GM18511 (cell line): ENCODE data around the gene HOXB1.

Source experiments
- ATAC-seq: cut with Tn5 transposase; IDR thresholded peaks from one replicate; pipeline ENCODE4 v1.9.1; 2021; ENCODE audit warnings: mild to moderate bottlenecking, moderate library complexity; ENCODE audit not compliant: unreplicated experiment

HOXB1 gene

GRCh38 chr17:48530887-48531272, at the start of gene HOXB1:
TSS of gene HOXB1 (minus strand) at chr17:48531011. CDS start at chr17:48530904, 107 bp downstream.
- no peak for ATAC-seq

- no peak for ATAC-seq
These were observed 49.1 kb upstream of the HOXB1 start for GRCh38 chr17:48579760-48580554.

- no peak for ATAC-seq
These were observed 48.6 kb upstream of the HOXB1 start for GRCh38 chr17:48579471-48579759.

GRCh38 chr17:48578616-48579470, 48.0 kb upstream of the HOXB1 start:
- ATAC-seq, result peak; percentile 43

- peak; percentile 66 for ATAC-seq
These were observed 47.3 kb upstream of the HOXB1 start, which contains the start of gene HOXB4 for GRCh38 chr17:48577946-48578615. TSS of gene HOXB4 (minus strand) at chr17:48578350. CDS start at chr17:48578319, 31 bp downstream.

- ATAC-seq, result peak; percentile 8
These were observed 46.6 kb upstream of the HOXB1 start for GRCh38 chr17:48577330-48577945.

GRCh38 chr17:48576479-48577309, 45.9 kb upstream of the HOXB1 start:
- no peak for ATAC-seq

GRCh38 chr17:48575673-48576478, 45.1 kb upstream of the HOXB1 start:
- ATAC-seq, result no peak

GRCh38 chr17:48575066-48575582, 44.3 kb upstream of the HOXB1 start:
- no peak for ATAC-seq

- no peak for ATAC-seq
These were observed 43.8 kb upstream of the HOXB1 start for GRCh38 chr17:48574505-48575065.

- ATAC-seq, result no peak
These were observed 41.1 kb upstream of the HOXB1 start for GRCh38 chr17:48571826-48572417.

GRCh38 chr17:48571024-48571818, 40.4 kb upstream of the HOXB1 start:
- ATAC-seq, result no peak

GRCh38 chr17:48570325-48571023, 39.7 kb upstream of the HOXB1 start:
- ATAC-seq, result no peak

GRCh38 chr17:48569674-48570324, 39.0 kb upstream of the HOXB1 start:
- no peak for ATAC-seq

- ATAC-seq, result no peak
These were observed 38.4 kb upstream of the HOXB1 start for GRCh38 chr17:48569240-48569582.

GRCh38 chr17:48568499-48569239, 37.9 kb upstream of the HOXB1 start:
- ATAC-seq, result no peak
